GM18951 (cell line): Measurements from ENCODE around the gene PCGF2.
"Not testable (repeated sequence)": the region's sequence is repeated elsewhere in the genome, so short reads cannot be mapped to it uniquely, and the experiment has no call there.

Experiments used
- POLR2A ChIP-seq: IDR thresholded peaks from 4 replicates; pipeline ENCODE4 v1.6.1; 2011; ENCODE audit warnings: mild to moderate bottlenecking; ENCODE audit not compliant: insufficient read length, insufficient read depth; ENCODE audit errors: extremely low read depth
- in situ Hi-C: fragments of 300-500 bp; cut with MboI; formaldehyde crosslinking; loops from one replicate; pipeline ENCODE4 v1.12.0; 2022; ENCODE audit warnings: low sequenced_read_pairs, mixed read lengths, inconsistent platforms; ENCODE audit not compliant: unreplicated experiment

The PCGF2 gene

DNA sequence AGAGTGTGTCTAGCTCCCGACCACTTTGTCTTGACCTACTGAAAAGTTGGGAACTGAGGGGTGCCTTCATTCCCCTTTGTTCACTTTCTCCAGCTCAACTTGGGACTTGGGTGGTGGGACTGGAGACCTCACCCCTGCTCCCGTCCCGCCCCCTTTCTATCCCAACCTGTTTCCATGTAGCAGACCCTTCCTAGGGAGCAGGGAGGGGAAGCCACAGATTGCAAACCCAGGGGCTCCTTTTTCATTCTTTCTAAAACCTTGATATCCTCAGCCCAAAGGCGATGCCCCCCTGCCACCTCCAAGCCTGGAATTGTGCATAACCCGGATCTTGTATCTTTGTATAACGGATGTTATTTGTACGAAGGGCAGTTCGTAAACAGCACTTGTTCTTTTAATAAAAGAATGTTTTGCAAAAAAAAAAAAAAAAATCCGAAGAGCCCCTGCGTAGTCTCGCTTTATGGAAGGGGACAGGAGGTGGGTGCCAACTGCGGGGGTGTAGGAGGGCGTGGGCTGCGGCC is 18.7 kb downstream of the PCGF2 start:
- no peak for TF ChIP-seq POLR2A
- in situ Hi-C loops = no loop called here

DNA sequence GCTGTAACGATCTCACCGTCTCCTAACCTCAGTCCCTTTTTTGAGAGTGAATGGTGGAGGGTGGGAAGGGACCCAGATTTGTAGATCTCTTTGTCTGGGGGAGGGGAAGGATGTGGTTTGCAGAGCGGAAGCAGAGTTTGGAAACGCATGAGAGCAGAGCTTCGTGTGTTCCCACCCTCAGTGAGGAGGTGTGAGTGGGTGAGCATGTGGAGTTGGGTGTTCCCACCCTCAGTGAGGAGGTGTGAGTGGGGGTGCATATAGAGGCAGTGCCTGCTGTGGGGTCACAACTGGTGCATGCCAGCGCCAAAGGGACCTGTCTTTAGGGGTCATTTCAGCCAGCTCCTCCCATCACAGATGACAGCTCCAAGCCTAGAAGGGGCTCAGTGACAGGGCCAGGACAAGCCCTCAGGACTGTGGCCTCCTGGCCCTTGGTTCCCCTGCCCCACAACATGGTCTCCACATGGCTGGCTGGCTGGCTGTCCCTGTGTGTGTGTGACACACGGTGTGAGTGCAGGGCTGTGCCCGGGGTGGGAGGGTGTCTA is 19.8 kb downstream of the PCGF2 start:
- TF ChIP-seq POLR2A = no peak
- in situ Hi-C loops = no loop called here

DNA sequence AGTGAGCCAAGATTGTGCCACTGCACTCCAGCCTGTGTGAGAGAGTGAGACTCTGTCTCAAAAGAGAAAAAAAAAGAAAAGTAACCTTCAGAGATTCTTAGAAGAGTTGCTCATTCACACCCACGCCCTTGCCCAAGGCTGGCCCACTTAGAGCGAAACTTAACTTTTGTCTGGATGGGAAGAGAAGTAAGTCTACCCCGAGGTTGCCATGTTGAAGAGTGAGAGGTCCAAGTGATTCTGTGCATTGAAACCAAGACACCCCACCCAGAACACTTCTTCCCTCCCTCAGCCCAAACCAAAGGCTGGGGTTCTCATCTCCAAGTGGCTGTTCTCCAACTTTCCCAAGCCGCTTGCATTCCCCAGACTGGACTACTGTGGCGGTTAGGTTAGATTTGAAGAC is 20.4 kb downstream of the PCGF2 start:
- in situ Hi-C loops = no loop called here
- TF ChIP-seq POLR2A = no peak

DNA sequence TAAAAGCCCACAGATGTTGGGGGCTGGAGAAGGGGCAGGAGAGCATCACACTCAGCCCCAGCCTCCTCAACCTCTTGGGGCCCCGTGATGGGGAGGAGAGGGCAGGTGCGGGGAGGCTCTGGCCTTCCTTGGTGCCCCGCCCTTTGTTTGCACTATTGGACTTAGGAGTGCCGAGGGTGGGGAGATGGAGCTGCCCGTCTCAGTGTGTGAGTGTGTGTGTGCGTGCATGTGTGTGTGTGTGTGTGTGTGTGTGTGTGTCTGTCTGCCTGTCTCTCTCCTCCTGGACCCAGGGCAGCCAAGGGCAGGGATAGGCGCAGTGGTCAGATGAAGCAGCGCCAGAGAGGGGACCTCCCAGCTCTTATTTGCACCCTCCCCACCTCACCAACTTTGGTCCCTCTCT is 22.0 kb downstream of the PCGF2 start:
- in situ Hi-C loops = not testable (repeated sequence)

DNA sequence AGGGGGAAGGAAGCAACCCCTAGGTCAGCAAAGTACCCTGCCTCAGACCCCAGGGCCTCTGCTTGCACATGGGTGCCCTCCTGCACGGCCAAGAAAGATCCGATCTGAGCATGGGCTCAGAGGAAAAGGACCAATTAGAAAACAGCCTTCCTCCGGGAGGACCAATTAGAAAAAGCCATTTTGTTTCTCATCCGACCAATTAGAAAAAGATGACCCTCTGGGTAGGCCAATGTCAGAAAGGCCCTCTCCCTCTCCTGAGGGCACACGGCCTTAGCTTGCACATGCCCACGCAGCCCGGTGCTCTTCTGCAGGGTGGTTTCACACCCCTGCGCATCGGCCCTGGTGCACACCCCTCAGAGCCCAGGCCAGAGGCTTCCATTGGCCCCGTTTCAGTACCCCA is 23.1 kb downstream of the PCGF2 start:
- in situ Hi-C loops = no loop called here
- no peak for TF ChIP-seq POLR2A

DNA sequence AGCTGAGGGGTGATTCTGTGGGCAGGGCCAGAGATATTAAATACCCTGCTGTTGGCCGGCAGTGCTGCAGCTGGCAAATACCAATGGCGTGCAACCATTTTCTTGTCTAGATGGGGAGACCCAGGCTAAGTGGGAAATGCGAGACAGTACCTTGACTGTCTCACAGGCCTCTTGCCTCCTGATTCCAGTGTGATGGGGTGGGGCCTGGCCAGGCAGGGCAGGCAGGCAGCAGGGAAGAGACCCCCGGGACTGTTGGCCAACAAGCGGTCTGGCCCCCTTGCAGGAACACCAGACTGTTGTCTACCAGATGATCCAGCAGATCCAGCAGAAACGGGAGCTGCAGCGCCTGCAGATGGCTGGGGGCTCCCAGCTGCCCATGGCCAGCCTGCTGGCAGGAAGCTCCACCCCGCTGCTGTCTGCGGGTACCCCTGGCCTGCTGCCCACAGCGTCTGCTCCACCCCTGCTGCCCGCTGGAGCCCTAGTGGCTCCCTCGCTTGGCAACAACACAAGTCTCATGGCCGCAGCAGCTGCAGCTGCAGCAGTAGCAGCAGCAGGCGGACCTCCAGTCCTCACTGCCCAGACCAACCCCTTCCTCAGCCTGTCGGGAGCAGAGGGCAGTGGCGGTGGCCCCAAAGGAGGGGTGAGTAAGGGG is 23.7 kb downstream of the PCGF2 start:
- in situ Hi-C loops = no loop called here
- no peak for TF ChIP-seq POLR2A

DNA sequence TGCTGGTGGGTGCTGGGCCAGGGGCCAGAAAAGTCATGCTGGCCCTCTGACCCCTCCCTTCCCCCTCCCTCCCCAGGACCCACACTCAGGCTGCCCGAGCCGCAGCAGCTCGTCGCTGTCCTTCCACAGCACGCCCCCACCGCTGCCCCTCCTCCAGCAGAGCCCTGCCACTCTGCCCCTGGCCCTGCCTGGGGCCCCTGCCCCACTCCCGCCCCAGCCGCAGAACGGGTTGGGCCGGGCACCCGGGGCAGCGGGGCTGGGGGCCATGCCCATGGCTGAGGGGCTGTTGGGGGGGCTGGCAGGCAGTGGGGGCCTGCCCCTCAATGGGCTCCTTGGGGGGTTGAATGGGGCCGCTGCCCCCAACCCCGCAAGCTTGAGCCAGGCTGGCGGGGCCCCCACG is 26.3 kb downstream of the PCGF2 start:
- in situ Hi-C loops = no loop called here
- TF ChIP-seq POLR2A = no peak

DNA sequence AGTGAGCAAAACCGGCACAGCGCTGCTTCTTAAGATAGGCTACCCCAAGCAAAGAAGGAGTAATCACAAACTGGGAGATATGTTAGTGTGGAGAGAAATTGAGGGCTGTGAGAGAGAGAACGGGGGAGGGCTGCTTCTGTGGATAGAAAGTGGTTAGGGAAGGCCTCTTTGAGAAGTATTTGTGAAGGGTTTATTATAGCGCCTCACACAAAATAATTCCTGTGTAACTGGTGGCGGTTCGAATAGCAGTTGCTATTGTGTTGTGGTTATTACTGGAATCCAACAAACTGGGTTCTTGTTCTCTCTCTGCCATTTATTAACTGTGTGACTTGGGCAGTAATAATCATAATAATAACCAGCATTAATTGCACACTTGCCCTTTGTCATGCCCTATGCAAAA is 27.2 kb downstream of the PCGF2 start:
- TF ChIP-seq POLR2A = no peak
- in situ Hi-C loops = no loop called here

DNA sequence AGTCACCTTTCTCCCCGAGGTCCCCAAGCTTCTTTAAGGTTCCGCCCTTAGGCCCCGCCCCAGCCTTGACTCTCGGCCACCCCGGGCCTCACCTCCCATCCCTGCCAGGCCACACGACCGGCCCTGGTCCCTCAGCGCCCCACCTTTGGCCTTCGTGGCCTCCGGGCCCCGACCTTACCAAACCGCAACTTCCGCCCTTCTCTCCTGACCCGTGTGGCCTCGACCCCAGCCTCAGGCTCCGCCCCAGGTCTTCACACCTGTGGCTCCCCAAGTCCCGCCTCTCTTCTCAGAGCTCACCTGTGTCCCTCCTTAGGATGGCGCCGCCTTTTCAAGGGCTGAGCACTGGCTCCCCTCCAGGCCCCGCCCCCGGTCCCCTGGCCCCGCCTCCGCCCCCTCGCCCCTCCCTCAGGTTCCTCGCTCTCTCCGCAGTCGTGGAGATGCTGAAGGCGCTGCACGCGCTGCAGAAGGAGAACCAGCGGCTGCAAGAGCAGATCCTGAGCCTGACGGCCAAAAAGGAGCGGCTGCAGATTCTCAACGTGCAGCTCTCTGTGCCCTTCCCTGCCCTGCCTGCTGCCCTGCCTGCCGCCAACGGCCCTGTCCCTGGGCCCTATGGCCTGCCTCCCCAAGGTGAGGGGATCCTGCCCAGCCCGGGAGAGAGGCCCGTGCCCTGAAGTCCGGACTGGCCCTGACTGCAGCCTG is 28.0 kb downstream of the PCGF2 start:
- in situ Hi-C loops = no loop called here
- peak; percentile 5 for TF ChIP-seq POLR2A

DNA sequence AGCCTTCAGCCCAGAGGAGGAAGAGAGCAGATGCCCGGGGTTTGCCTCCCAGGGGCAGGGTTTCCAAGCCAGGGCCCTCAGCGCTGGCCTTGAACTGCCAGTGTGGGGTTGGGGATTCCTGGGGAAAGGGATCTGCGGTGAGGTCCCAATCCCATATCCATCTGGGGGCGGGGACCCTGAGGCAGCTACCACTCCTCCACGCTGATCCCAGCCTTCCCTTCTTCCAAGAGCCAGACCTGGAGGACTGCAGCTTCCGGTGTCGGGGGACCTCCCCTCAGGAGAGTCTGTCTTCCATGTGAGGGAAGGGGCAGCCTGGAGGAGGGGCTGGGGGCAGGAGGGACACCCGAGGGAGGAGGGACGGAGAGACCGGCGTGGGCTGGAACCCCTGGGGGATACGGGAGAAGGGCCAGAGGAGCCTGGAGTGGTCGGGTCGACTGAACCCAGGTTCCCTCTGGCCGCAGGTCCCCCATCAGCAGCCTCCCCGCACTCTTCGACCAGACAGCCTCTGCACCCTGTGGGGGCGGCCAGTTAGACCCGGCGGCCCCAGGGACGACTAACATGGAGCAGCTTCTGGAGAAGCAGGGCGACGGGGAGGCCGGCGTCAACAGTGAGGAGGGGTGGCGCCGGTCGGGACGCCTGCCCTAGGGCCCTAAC is 28.7 kb downstream of the PCGF2 start:
- in situ Hi-C loops = no loop called here
- TF ChIP-seq POLR2A = no peak

DNA sequence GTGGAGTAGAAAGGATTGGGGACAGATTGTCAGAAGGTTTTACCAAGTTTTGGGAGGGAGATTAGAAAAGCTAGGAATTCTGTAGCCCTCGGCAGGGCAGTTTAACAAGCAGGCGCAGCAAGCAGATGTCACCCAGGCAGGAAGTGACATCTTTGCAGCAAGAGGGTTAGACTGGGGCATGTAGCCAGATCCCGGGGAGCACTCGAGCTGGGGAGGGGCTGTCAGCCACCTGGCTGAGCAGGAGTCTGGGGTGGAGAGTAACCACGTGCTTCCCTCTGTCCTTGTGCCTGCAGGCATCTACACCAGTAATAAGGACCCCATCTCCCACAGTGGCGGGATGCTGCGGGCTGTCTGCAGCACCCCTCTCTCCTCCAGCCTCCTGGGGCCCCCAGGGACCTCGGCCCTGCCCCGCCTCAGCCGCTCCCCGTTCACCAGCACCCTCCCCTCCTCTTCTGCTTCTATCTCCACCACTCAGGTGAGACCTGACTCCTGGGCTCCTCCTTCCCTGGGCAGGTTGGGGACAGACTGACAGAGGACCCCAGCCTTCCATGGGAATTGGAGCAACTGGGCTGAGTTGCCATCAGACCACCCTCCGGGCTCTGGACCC is 30.9 kb downstream of the PCGF2 start:
- TF ChIP-seq POLR2A = no peak
- in situ Hi-C loops = no loop called here

DNA sequence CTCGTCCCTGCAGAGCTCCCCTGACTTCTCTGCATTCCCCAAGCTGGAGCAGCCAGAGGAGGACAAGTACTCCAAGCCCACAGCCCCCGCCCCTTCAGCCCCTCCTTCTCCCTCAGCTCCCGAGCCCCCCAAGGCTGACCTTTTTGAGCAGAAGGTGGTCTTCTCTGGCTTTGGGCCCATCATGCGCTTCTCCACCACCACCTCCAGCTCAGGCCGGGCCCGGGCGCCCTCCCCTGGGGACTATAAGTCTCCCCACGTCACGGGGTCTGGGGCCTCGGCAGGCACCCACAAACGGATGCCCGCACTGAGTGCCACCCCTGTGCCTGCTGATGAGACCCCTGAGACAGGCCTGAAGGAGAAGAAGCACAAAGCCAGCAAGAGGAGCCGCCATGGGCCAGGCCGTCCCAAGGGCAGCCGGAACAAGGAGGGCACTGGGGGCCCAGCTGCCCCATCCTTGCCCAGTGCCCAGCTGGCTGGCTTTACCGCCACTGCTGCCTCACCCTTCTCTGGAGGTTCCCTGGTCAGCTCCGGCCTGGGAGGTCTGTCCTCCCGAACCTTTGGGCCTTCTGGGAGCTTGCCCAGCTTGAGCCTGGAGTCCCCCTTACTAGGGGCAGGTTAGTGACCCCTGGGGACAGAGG is 31.6 kb downstream of the PCGF2 start:
- no peak for TF ChIP-seq POLR2A
- in situ Hi-C loops = no loop called here
